ENCODE measurements around the gene ANK2. TPM values are rescaled to one million over a fixed set of nuclear protein-coding genes. Genes with fewer than 3 reads are reported as not detected.

The ANK2 gene
- total RNA-seq, 1 experiment from 2014 or later, result 5.6 TPM

- RAD21 ChIA-PET (ENCODE audit: low non-redundant PET in 1 of 2, low total read pairs in 2 of 2, uncharacterized antibody in 2 of 2, unreplicated experiment in 2 of 2), result no interaction called here
- Histone ChIP-seq H4K20me1 (ENCODE audit: insufficient read depth) (no peaks in the 10 kb centered on the region), H3K4me2 (ENCODE audit: low read length) (no peak overlapping the region), H3K27ac (ENCODE audit: low read depth, low read length) (no peak overlapping the region), H3K27me3 (ENCODE audit: insufficient read depth, low read length) (no peaks in the 10 kb centered on the region), H3K36me3 (ENCODE audit: control insufficient read depth in 1 of 2, insufficient read depth in 2 of 2, low read length in 2 of 2) (no peaks in the 10 kb centered on the region), H3K79me2 (ENCODE audit: insufficient read depth, low read length) (no peaks in the 10 kb centered on the region), H2AFZ (ENCODE audit: low read depth, low read length, poor library complexity, severe bottlenecking) (no peak overlapping the region), H3K9ac (ENCODE audit: low read length) (no peak overlapping the region), H3K9me2 (ENCODE audit: insufficient read depth) (no peaks in the 10 kb centered on the region), H3K4me1 (ENCODE audit: control insufficient read depth in 1 of 2, insufficient read depth in 2 of 2, low read length in 2 of 2) (no peaks in the 10 kb centered on the region), H3K4me3 (replicated peaks in 1 of 2; ENCODE audit: low read depth in 1 of 2, low read length in 2 of 2) (no peak overlapping the region), H3K9me3 (ENCODE audit: control insufficient read depth in 1 of 2, insufficient read depth in 1 of 2, low read depth in 1 of 2, low read length in 2 of 2) (no peaks in the 10 kb centered on the region)
- intact Hi-C loops (cut with micrococcal nuclease), result no loop called here
- TF ChIP-seq MAX (IDR thresholded peaks at IDR 0.05) (no peak), ZFX (IDR thresholded peaks at IDR 0.05) (no peak), JUND (IDR thresholded peaks at IDR 0.05) (no peak), TCF7L2 (IDR thresholded peaks at IDR 0.05; ENCODE audit: borderline replicate concordance, extremely low read depth, insufficient read depth, insufficient read length) (no peak), ZBTB33 (IDR thresholded peaks at IDR 0.05; ENCODE audit: extremely low read depth, insufficient replicate concordance, low read length) (no peak), EZH2phosphoT487 (IDR thresholded peaks at IDR 0.05; ENCODE audit: borderline replicate concordance) (no peak), CTCF (IDR thresholded peaks at IDR 0.05 in 2 of 3, conservative IDR thresholded peaks at IDR 0.05 in 1 of 3; ENCODE audit: borderline replicate concordance in 1 of 3, insufficient read depth in 1 of 3, low read depth in 2 of 3, low read length in 2 of 3) (no peak), EZH2 (IDR thresholded peaks at IDR 0.05) (no peak), POLR2A (IDR thresholded peaks at IDR 0.05; ENCODE audit: borderline replicate concordance, extremely low read depth, insufficient read depth, insufficient read length) (no peak)
- BruUV-seq (replicated peaks), result no TSS peak
- DNase-seq (ENCODE audit: low read depth, low spot score) (no peak), ATAC-seq (no peak)
- POLR2A ChIA-PET, result no interaction called here
- CTCF ChIA-PET, result no interaction called here
Observed at GRCh38 chr4:113365377-113365776, 315.9 kb downstream of the ANK2 start.
